ENCODE data around the gene LPXN.

LPXN gene

GRCh38 chr11:58616594-58616993 lies 40.9 kb upstream of the LPXN start:
- Histone ChIP-seq H3K4me1 (no peaks in the 10 kb centered on the region), H3K27ac (no peak overlapping the region), H3K27me3 (no peaks in the 10 kb centered on the region), H3K36me3 (peaks cover 68 to 87% (median 83%) of the 10 kb centered on the region in 3 donors), H3K9me3 (no peaks in the 10 kb centered on the region), H3K4me3 (no peak overlapping the region)
- intact Hi-C loops (cut with DNase I; ENCODE audit: low total_unique reads), result no loop called here
- peak in 1 of 2 donors; percentile 43 for DNase-seq
- no peak for TF ChIP-seq CTCF (IDR thresholded peaks at IDR 0.05)

GRCh38 chr11:58615559-58615958 lies 39.9 kb upstream of the LPXN start:
- Histone ChIP-seq H3K36me3 (peaks cover 70 to 97% (median 94%) of the 10 kb centered on the region in 3 donors), H3K4me3 (no peak overlapping the region), H3K27ac (no peak overlapping the region), H3K4me1 (no peaks in the 10 kb centered on the region), H3K9me3 (no peaks in the 10 kb centered on the region), H3K27me3 (no peaks in the 10 kb centered on the region)
- intact Hi-C loops (cut with DNase I; ENCODE audit: low total_unique reads), result no loop called here
- TF ChIP-seq CTCF (IDR thresholded peaks at IDR 0.05), result no peak
- no peak for DNase-seq

- H3K9me3 ChIP-seq, result no peaks in the 10 kb centered on the region
- TF ChIP-seq CTCF (IDR thresholded peaks at IDR 0.05), result no peak
- intact Hi-C loops (cut with DNase I; ENCODE audit: low total_unique reads), result no loop called here
- peaks cover 64 to 84% (median 80%) of the 10 kb centered on the region in 3 donors for H3K36me3 ChIP-seq
- H3K4me1 ChIP-seq, result no peaks in the 10 kb centered on the region
- no peak for DNase-seq
- H3K4me3 ChIP-seq, result no peak overlapping the region
- H3K27ac ChIP-seq, result no peak overlapping the region
- no peaks in the 10 kb centered on the region for H3K27me3 ChIP-seq
Observed at GRCh38 chr11:58613228-58613627, 37.6 kb upstream of the LPXN start.

GRCh38 chr11:58609723-58610122 lies 34.1 kb upstream of the LPXN start:
- Histone ChIP-seq H3K27me3 (no peaks in the 10 kb centered on the region), H3K4me3 (no peak overlapping the region), H3K4me1 (peaks cover 0 to 3% (median 0%) of the 10 kb centered on the region in 4 donors), H3K27ac (no peak overlapping the region), H3K36me3 (peaks cover 44 to 49% (median 45%) of the 10 kb centered on the region in 3 donors), H3K9me3 (no peaks in the 10 kb centered on the region)
- no peak for DNase-seq
- no peak for TF ChIP-seq CTCF (IDR thresholded peaks at IDR 0.05)
- intact Hi-C loops (cut with DNase I; ENCODE audit: low total_unique reads), result no loop called here

- Histone ChIP-seq H3K36me3 (peaks cover 31 to 35% (median 32%) of the 10 kb centered on the region in 3 donors), H3K4me3 (no peak overlapping the region), H3K27ac (no peak overlapping the region), H3K27me3 (no peaks in the 10 kb centered on the region), H3K9me3 (no peaks in the 10 kb centered on the region), H3K4me1 (peaks cover 0 to 3% (median 0%) of the 10 kb centered on the region in 4 donors)
- intact Hi-C loops (cut with DNase I; ENCODE audit: low total_unique reads), result no loop called here
- no peak for DNase-seq
- TF ChIP-seq CTCF (IDR thresholded peaks at IDR 0.05), result no peak
Observed at GRCh38 chr11:58608331-58608730, 32.7 kb upstream of the LPXN start.
